ENCODE data around the gene TMEM238L.
A peak's percentile ranks its signal among the peaks of the same experiment; 100 is the strongest.

TMEM238L gene

GRCh38 chr17:10772425-10773380 lies 31.2 kb downstream of the TMEM238L start:
- DNase-seq = peak; percentile 23

GRCh38 chr17:10771148-10771547 lies 32.8 kb downstream of the TMEM238L start:
- no peak for DNase-seq

GRCh38 chr17:10769840-10770239 lies 34.1 kb downstream of the TMEM238L start:
- DNase-seq = no peak

- no peak for DNase-seq
These were observed 35.1 kb downstream of the TMEM238L start for GRCh38 chr17:10768750-10769251.

- no peak for DNase-seq
These were observed 36.7 kb downstream of the TMEM238L start for GRCh38 chr17:10767232-10767631.

- no peak for DNase-seq
These were observed 41.9 kb downstream of the TMEM238L start for GRCh38 chr17:10762037-10762436.

- DNase-seq = no peak
These were observed 42.6 kb downstream of the TMEM238L start for GRCh38 chr17:10761281-10761680.

GRCh38 chr17:10758062-10758461 lies 45.8 kb downstream of the TMEM238L start:
- DNase-seq = no peak

- no peak for DNase-seq
These were observed 46.3 kb downstream of the TMEM238L start for GRCh38 chr17:10757647-10758046.

- DNase-seq = no peak
These were observed 46.8 kb downstream of the TMEM238L start for GRCh38 chr17:10757067-10757466.

GRCh38 chr17:10756619-10757018 lies 47.3 kb downstream of the TMEM238L start:
- DNase-seq = no peak

- DNase-seq = no peak
These were observed 47.7 kb downstream of the TMEM238L start for GRCh38 chr17:10756185-10756584.

- no peak for DNase-seq
These were observed 48.2 kb downstream of the TMEM238L start for GRCh38 chr17:10755592-10756127.

GRCh38 chr17:10754861-10755591 lies 48.9 kb downstream of the TMEM238L start:
- no peak for DNase-seq

- no peak for DNase-seq
These were observed 49.8 kb downstream of the TMEM238L start for GRCh38 chr17:10754109-10754508.

- no peak for DNase-seq
These were observed 51.2 kb downstream of the TMEM238L start for GRCh38 chr17:10752696-10753095.

- no peak for DNase-seq
These were observed 52.3 kb downstream of the TMEM238L start for GRCh38 chr17:10751563-10751962.

GRCh38 chr17:10750210-10750609 lies 53.7 kb downstream of the TMEM238L start:
- DNase-seq = no peak

GRCh38 chr17:10748531-10749181 lies 55.2 kb downstream of the TMEM238L start:
- no peak for DNase-seq

GRCh38 chr17:10745231-10745630 lies 58.7 kb downstream of the TMEM238L start:
- no peak for DNase-seq

Measured in activated T-cell treated with anti-CD3 and anti-CD28 coated beads, Interleukin-2, amount 50 U/mL, for 1 hour (primary cell).